ENCODE measurements around the gene RAD51B.

DNA sequence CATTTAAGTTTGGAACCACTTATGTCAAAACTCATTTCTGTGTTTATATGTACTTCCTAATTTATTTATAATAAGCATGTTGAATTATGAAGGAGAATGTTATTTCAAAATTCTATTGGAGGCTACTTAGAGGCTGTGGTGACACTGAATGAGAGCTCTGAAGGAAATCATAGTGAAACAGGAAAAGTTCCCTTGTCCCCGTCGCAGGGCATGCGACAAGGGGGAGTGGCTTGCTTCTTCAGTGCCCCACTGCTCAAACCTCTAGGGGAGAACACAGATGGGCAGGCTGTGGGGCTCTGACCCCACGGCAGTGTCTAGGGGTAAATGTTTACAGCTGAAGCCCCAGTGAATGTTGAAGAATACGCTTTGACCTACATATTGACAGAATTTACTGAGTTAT lies 261.9 kb downstream of the RAD51B start:
- TF ChIP-seq POLR2A (IDR thresholded peaks at IDR 0.05; ENCODE audit: borderline replicate concordance, extremely low read depth, insufficient read depth, insufficient read length) (no peak), YY1 (IDR thresholded peaks at IDR 0.05; ENCODE audit: extremely low read depth, insufficient replicate concordance, low read depth, low read length) (no peak), POLR2AphosphoS5 (IDR thresholded peaks at IDR 0.05; ENCODE audit: low read depth, low read length) (no peak)

Measured in HCT116 (cell line).